Fibroblast of lung (primary cell): Measurements from ENCODE around the gene SOSTDC1. TPM values are rescaled to one million over a fixed set of nuclear protein-coding genes. Genes with fewer than 3 reads are reported as not detected.

Experiments
- DNase-seq, 2 donors: peaks; one replicate each; pipeline versions ENCODE4 v3.0.0 to v3.0.0-alpha.2; 2010; ENCODE audit warnings: low read depth in 2 of 2
- H2AFZ ChIP-seq: 2 replicates; pipeline ENCODE4 v1.5.1; 2012; ENCODE audit warnings: low read length, control low read depth, inconsistent platforms
- H3K27ac ChIP-seq: 2 replicates; pipeline ENCODE4 v1.5.1; 2011; ENCODE audit warnings: low read length, control low read depth; ENCODE audit not compliant: insufficient read depth
- H3K27me3 ChIP-seq: 2 replicates; pipeline ENCODE4 v1.5.1; 2011; ENCODE audit warnings: mild to moderate bottlenecking, low read length; ENCODE audit not compliant: control insufficient read depth, insufficient read depth
- H3K36me3 ChIP-seq: 2 replicates; pipeline ENCODE4 v1.5.1; 2011; ENCODE audit warnings: low read length; ENCODE audit not compliant: control insufficient read depth, insufficient read depth
- H3K4me1 ChIP-seq: 2 replicates; pipeline ENCODE4 v1.5.1; 2011; ENCODE audit warnings: low read length; ENCODE audit not compliant: control insufficient read depth, insufficient read depth; ENCODE audit errors: extremely low read depth
- H3K4me2 ChIP-seq: 2 replicates; pipeline ENCODE4 v1.5.1; 2011; ENCODE audit warnings: low read length, control low read depth; ENCODE audit not compliant: insufficient read depth; ENCODE audit errors: extremely low read depth
- H3K4me3 ChIP-seq, 4 experiments: fragments of 200-600 bp in 1 of 4; sonication (generic) in 1 of 4; replicated peaks in 1 of 4; 2 replicates each; pipeline ENCODE4 v1.5.1; 2011 to 2016; ENCODE audit warnings: low read length in 4 of 4, low read depth in 3 of 4, mild to moderate bottlenecking in 3 of 4, control low read depth in 2 of 4, inconsistent platforms in 1 of 4, mixed read lengths in 1 of 4; ENCODE audit not compliant: insufficient read depth in 1 of 4; ENCODE audit errors: control extremely low read depth in 1 of 4
- H3K79me2 ChIP-seq: 2 replicates; pipeline ENCODE4 v1.5.1; 2012; ENCODE audit warnings: mild to moderate bottlenecking, low read length, inconsistent platforms; ENCODE audit not compliant: control insufficient read depth, insufficient read depth
- H3K9ac ChIP-seq: 2 replicates; pipeline ENCODE4 v1.5.1; 2011; ENCODE audit warnings: mild to moderate bottlenecking, low read length, control low read depth; ENCODE audit not compliant: insufficient read depth
- H3K9me3 ChIP-seq: 2 replicates; pipeline ENCODE4 v1.5.1; 2012; ENCODE audit warnings: low read depth, low read length; ENCODE audit not compliant: control insufficient read depth, insufficient read depth
- H4K20me1 ChIP-seq: 2 replicates; pipeline ENCODE4 v1.5.1; 2011; ENCODE audit warnings: low read length; ENCODE audit not compliant: control insufficient read depth, insufficient read depth; ENCODE audit errors: extremely low read depth
- EZH2 ChIP-seq: IDR thresholded peaks from 2 replicates; pipeline ENCODE4 v1.5.1; 2012; ENCODE audit warnings: low read length, control low read depth, mild to moderate bottlenecking; ENCODE audit errors: missing control alignments
- polyA plus RNA-seq, 2 donors: library from polyadenylated mRNA; depleted of rRNA in 1 of 2; stranded (reverse) in 1 of 2; unstranded in 1 of 2; fragments of >200 nt; gene quantifications; 2 replicates each; pipeline ENCODE4 v1.2.1, GENCODE V29; 2011 to 2012; ENCODE audit warnings: missing spikeins in 1 of 2
- total RNA-seq: library from RNA; depleted of rRNA; stranded (reverse); fragments of >200 nt; gene quantifications from 2 replicates; pipeline ENCODE4 v1.2.1, GENCODE V29; 2014
- TF ChIP-seq, protein P1 (sequence below), 2 donors: IDR thresholded peaks in 1 of 2; conservative IDR thresholded peaks in 1 of 2; 1 replicate in 1 of 2; 2 replicates in 1 of 2; pipeline ENCODE4 v1.5.1; 2011 to 2012; ENCODE audit warnings: low read length in 2 of 2, control low read depth in 1 of 2, inconsistent platforms in 1 of 2, low read depth in 1 of 2, mild to moderate bottlenecking in 1 of 2

Gene SOSTDC1
- total and polyA plus RNA-seq, 2 donors (not counting 1 experiment from before 2014, with no cell fraction given) = under 0.01 to 0.05 TPM

- DNase-seq = no peak
- H3K9me3 ChIP-seq = no peaks in the 10 kb centered on the region
- H3K79me2 ChIP-seq = no peaks in the 10 kb centered on the region
- H3K9ac ChIP-seq = no peak overlapping the region
- H3K4me1 ChIP-seq = peaks cover 7% of the 10 kb centered on the region
- H3K4me3 ChIP-seq = no peak overlapping the region
- H2AFZ ChIP-seq = no peak overlapping the region
- no peaks in the 10 kb centered on the region for H3K27me3 ChIP-seq
- TF ChIP-seq, protein P1, sequence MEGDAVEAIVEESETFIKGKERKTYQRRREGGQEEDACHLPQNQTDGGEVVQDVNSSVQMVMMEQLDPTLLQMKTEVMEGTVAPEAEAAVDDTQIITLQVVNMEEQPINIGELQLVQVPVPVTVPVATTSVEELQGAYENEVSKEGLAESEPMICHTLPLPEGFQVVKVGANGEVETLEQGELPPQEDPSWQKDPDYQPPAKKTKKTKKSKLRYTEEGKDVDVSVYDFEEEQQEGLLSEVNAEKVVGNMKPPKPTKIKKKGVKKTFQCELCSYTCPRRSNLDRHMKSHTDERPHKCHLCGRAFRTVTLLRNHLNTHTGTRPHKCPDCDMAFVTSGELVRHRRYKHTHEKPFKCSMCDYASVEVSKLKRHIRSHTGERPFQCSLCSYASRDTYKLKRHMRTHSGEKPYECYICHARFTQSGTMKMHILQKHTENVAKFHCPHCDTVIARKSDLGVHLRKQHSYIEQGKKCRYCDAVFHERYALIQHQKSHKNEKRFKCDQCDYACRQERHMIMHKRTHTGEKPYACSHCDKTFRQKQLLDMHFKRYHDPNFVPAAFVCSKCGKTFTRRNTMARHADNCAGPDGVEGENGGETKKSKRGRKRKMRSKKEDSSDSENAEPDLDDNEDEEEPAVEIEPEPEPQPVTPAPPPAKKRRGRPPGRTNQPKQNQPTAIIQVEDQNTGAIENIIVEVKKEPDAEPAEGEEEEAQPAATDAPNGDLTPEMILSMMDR (conservative IDR thresholded peaks at IDR 0.05 in 1 of 2, IDR thresholded peaks at IDR 0.05 in 1 of 2; ENCODE audit: low read depth in 1 of 2, low read length in 2 of 2) = no peak
- no peak for TF ChIP-seq EZH2
- no peak overlapping the region for H3K27ac ChIP-seq
- H4K20me1 ChIP-seq = no peaks in the 10 kb centered on the region
- no peaks in the 10 kb centered on the region for H3K36me3 ChIP-seq
- H3K4me2 ChIP-seq = no peak overlapping the region
Observed at GRCh38 chr7:16432425-16432731, 33.2 kb downstream of the SOSTDC1 start.

DNA sequence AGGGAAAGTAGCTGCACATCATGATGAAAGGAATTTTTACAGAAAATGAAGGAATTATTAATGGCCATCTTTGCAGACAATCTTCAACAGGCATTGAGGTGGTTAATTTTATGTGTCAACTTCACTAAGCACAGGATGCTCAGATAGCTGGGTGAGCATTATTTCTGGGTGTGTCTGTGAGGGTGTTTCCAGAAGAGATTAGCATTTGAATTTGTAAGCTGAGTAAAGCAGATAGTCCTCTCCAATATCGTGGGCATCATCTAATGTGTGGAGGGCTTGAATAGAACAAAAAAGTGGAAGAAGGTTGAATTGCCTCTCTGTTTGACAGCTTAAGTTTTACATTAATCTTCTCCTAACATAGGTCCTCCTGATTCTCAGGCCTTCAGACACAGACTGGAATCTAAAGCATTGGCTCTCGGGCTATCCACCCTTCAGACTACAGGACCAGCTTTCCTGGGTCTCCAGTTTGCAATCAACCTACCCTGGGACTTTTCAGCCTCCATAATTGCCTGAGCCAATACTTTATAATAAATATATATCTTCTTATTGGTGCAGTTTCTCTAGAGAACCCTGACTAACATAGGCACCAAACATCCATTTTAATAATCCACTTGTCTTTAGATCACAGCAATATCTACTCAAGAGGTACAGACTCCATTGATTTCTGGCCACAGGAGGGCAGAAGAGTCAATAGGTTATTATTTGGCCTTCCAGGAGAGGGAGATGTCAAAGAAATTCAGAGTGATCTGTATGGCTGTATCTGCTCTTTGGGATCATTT lies 33.7 kb downstream of the SOSTDC1 start:
- Histone ChIP-seq H3K79me2 (no peaks in the 10 kb centered on the region), H2AFZ (no peak overlapping the region), H3K9me3 (no peaks in the 10 kb centered on the region), H3K4me3 (no peak overlapping the region), H3K27me3 (no peaks in the 10 kb centered on the region), H3K9ac (no peak overlapping the region), H3K4me1 (peaks cover 7% of the 10 kb centered on the region), H3K4me2 (no peak overlapping the region), H3K27ac (no peak overlapping the region), H3K36me3 (no peaks in the 10 kb centered on the region), H4K20me1 (no peaks in the 10 kb centered on the region)
- DNase-seq = peak in 1 of 2 donors; percentile 53
- TF ChIP-seq, protein P1 (conservative IDR thresholded peaks at IDR 0.05 in 1 of 2, IDR thresholded peaks at IDR 0.05 in 1 of 2; ENCODE audit: low read depth in 1 of 2, low read length in 2 of 2) = peak; percentile 30 to 42
- TF ChIP-seq EZH2 = no peak

DNA sequence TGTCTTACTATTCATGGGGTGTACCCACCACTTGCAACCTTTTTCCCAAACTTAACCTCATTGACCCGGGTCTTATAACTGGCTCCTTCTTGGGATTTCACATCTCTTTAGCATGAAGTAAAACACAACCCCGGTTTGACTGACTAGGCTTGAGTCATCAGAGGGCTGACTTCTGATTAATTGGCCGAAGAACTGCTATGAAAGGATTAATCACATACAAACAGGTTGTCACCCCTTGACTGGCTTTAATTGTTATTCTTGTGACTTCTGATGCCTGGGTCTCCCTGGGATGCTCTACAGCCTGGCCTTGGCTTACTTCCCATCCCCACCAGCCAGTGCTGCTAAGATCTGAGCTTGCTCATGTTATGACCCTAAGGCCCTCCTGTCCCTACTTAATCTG lies 35.4 kb downstream of the SOSTDC1 start:
- Histone ChIP-seq H3K9ac (no peak overlapping the region), H3K4me1 (peaks cover 7% of the 10 kb centered on the region), H3K27me3 (no peaks in the 10 kb centered on the region), H2AFZ (no peak overlapping the region), H3K79me2 (no peaks in the 10 kb centered on the region), H3K36me3 (no peaks in the 10 kb centered on the region), H3K4me2 (no peak overlapping the region), H3K27ac (no peak overlapping the region), H3K9me3 (no peaks in the 10 kb centered on the region), H4K20me1 (no peaks in the 10 kb centered on the region), H3K4me3 (no peak overlapping the region)
- TF ChIP-seq, protein P1 (conservative IDR thresholded peaks at IDR 0.05 in 1 of 2, IDR thresholded peaks at IDR 0.05 in 1 of 2; ENCODE audit: low read depth in 1 of 2, low read length in 2 of 2) = no peak
- DNase-seq = peak in 1 of 2 donors; percentile 55
